Fibroblast of mammary gland (primary cell): ENCODE results near the gene UBL7.
A peak's percentile ranks its signal among the peaks of the same experiment; 100 is the strongest.

ENCODE experiments used
- DNase-seq: peaks from one replicate; pipeline ENCODE4 v3.0.0-alpha.2; 2010; ENCODE audit warnings: low read depth
- H3K4me3 ChIP-seq: 2 replicates; pipeline ENCODE4 v1.5.1; 2011; ENCODE audit warnings: low read depth, mild to moderate bottlenecking, low read length, moderate library complexity; ENCODE audit not compliant: control insufficient read depth
- CTCF ChIP-seq: conservative IDR thresholded peaks from 2 replicates; pipeline ENCODE4 v1.5.1; 2011; ENCODE audit warnings: low read depth, low read length, inconsistent platforms; ENCODE audit not compliant: control insufficient read depth, insufficient read depth

The UBL7 gene

GRCh38 chr15:74422652-74423430 is 38.1 kb downstream of the UBL7 start:
- TF ChIP-seq CTCF = no peak
- H3K4me3 ChIP-seq = no peak overlapping the region
- peak; percentile 77 for DNase-seq

GRCh38 chr15:74422265-74422651 is 38.7 kb downstream of the UBL7 start:
- DNase-seq = no peak
- TF ChIP-seq CTCF = no peak
- H3K4me3 ChIP-seq = no peak overlapping the region

DNA sequence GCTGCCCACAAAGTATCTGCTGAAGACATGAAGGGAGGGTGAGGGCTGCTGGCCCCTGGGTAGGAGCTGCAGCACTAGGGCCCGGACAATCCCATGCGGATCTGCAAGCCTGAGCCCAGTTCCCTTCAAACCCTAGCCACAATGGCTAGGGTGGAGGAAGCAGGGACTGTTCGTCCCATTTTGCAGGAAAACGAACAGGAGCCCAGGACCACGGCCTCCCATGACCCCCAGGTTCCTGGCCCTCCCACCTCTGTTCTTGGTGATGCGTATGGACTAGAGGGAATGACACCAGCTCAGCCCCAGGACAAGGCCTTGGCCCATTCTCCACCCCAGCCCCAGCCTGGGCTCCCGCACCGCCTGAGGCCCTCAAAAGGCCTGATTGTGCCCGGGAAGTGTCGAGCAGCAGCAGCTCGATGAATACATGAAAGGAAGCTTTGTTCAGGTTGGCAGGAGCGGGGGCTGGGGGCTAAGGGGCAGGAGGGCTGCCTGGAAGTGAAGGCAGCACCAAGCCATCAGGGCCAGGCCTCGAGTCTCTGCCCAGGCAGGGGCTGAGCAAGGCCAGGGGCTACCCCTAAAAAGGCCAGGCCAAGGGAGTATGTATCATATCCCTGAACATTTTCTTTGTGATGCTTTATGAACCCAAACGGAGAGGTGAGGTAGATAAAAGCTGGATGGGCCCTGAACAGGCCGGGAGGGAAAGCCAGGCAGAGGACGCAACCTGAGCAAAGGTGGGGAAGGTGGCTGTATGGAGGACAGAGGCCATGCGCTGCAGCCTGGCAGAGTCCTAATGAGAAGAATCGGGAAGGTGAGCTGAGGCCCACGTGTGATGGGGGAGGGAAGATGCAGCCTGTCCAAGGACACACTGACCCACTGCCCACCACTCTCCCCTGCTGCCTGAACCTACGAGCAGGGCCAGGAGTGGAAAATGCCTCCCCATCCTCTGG is 39.4 kb downstream of the UBL7 start:
- no peak overlapping the region for H3K4me3 ChIP-seq
- DNase-seq = no peak
- no peak for TF ChIP-seq CTCF

GRCh38 chr15:74420193-74420905 is 40.6 kb downstream of the UBL7 start:
- TF ChIP-seq CTCF = no peak
- DNase-seq = no peak
- no peak overlapping the region for H3K4me3 ChIP-seq

GRCh38 chr15:74419432-74419831 is 41.5 kb downstream of the UBL7 start:
- DNase-seq = no peak
- no peak for TF ChIP-seq CTCF
- no peak overlapping the region for H3K4me3 ChIP-seq

- no peak for DNase-seq
- no peak for TF ChIP-seq CTCF
- H3K4me3 ChIP-seq = no peak overlapping the region
These were observed 42.2 kb downstream of the UBL7 start for GRCh38 chr15:74418575-74419338.
